HG03442 (cell line): ENCODE results near the gene ZDHHC20.
A peak's percentile ranks its signal among the peaks of the same experiment; 100 is the strongest.
"Not testable (repeated sequence)": the region's sequence is repeated elsewhere in the genome, so short reads cannot be mapped to it uniquely, and the experiment has no call there.

Source experiments
- ATAC-seq: cut with Tn5 transposase; IDR thresholded peaks from one replicate; pipeline ENCODE4 v1.9.1; 2021; ENCODE audit warnings: mild to moderate bottlenecking, moderate library complexity; ENCODE audit not compliant: unreplicated experiment

The ZDHHC20 gene

GRCh38 chr13:21436582-21436981, 22.5 kb downstream of the ZDHHC20 start:
- no peak for ATAC-seq

- ATAC-seq: peak; percentile 98
Measured at GRCh38 chr13:21435687-21436151, 23.4 kb downstream of the ZDHHC20 start.

GRCh38 chr13:21435231-21435630, 23.9 kb downstream of the ZDHHC20 start:
- no peak for ATAC-seq

- no peak for ATAC-seq
Measured at GRCh38 chr13:21434588-21434987, 24.5 kb downstream of the ZDHHC20 start.

- no peak for ATAC-seq
Measured at GRCh38 chr13:21429211-21429610, 29.9 kb downstream of the ZDHHC20 start.

GRCh38 chr13:21427741-21428140, 31.4 kb downstream of the ZDHHC20 start:
- no peak for ATAC-seq

- no peak for ATAC-seq
Measured at GRCh38 chr13:21426238-21426637, 32.9 kb downstream of the ZDHHC20 start.

GRCh38 chr13:21420706-21421105, 38.4 kb downstream of the ZDHHC20 start:
- no peak for ATAC-seq

GRCh38 chr13:21413013-21413412, 46.1 kb downstream of the ZDHHC20 start:
- ATAC-seq: no peak

GRCh38 chr13:21410453-21410852, 48.6 kb downstream of the ZDHHC20 start:
- not testable (repeated sequence) for ATAC-seq

- no peak for ATAC-seq
Measured at GRCh38 chr13:21405309-21405708, 53.8 kb downstream of the ZDHHC20 start.

GRCh38 chr13:21402586-21403307, 56.4 kb downstream of the ZDHHC20 start:
- no peak for ATAC-seq

- no peak for ATAC-seq
Measured at GRCh38 chr13:21399741-21400140, 59.4 kb downstream of the ZDHHC20 start.

- no peak for ATAC-seq
Measured at GRCh38 chr13:21395953-21396352, 63.1 kb downstream of the ZDHHC20 start.

- ATAC-seq: no peak
Measured at GRCh38 chr13:21389124-21389523, 70.0 kb downstream of the ZDHHC20 start.

GRCh38 chr13:21385710-21386109, 73.4 kb downstream of the ZDHHC20 start:
- ATAC-seq: no peak

GRCh38 chr13:21383090-21383489, 76.0 kb downstream of the ZDHHC20 start:
- no peak for ATAC-seq

GRCh38 chr13:21376998-21377985, 81.8 kb downstream of the ZDHHC20 start:
- not testable (repeated sequence) for ATAC-seq

- ATAC-seq: no peak
Measured at GRCh38 chr13:21372530-21372929, 86.6 kb downstream of the ZDHHC20 start.

GRCh38 chr13:21371011-21371410, 88.1 kb downstream of the ZDHHC20 start:
- ATAC-seq: no peak

GRCh38 chr13:21365574-21365973, 93.5 kb downstream of the ZDHHC20 start:
- ATAC-seq: no peak

GRCh38 chr13:21364916-21365315, 94.2 kb downstream of the ZDHHC20 start:
- ATAC-seq: no peak
